T-helper 2 cell treated with Interferon-gamma antibody and Interleukin-4, amounts not matched to agents 5 μg/mL and 100 μg/mL, for 36 hours (primary cell): Measurements from ENCODE around the gene RGS16.
"Not testable (repeated sequence)": the region's sequence is repeated elsewhere in the genome, so short reads cannot be mapped to it uniquely, and the experiment has no call there.

ENCODE experiments used
- DNase-seq: peaks from one replicate; pipeline ENCODE4 v3.0.0; 2021; ENCODE audit warnings: low spot score
- H3K27ac Mint-ChIP-seq: one replicate; pipeline ENCODE4 v1.8.0; 2021; ENCODE audit warnings: mild to moderate bottlenecking, mixed read lengths
- H3K27me3 Mint-ChIP-seq: one replicate; pipeline ENCODE4 v1.8.0; 2021; ENCODE audit warnings: low read depth, mixed read lengths
- H3K36me3 Mint-ChIP-seq: one replicate; pipeline ENCODE4 v1.8.0; 2021; ENCODE audit warnings: low read depth, mixed read lengths
- H3K4me1 Mint-ChIP-seq: one replicate; pipeline ENCODE4 v1.8.0; 2021; ENCODE audit warnings: low read depth, mixed read lengths
- H3K4me3 Mint-ChIP-seq: one replicate; pipeline ENCODE4 v1.8.0; 2022; ENCODE audit warnings: mild to moderate bottlenecking, moderate library complexity, mixed read lengths
- H3K9me3 Mint-ChIP-seq: one replicate; pipeline ENCODE4 v1.8.0; 2021; ENCODE audit warnings: mixed read lengths

RGS16 gene

DNA sequence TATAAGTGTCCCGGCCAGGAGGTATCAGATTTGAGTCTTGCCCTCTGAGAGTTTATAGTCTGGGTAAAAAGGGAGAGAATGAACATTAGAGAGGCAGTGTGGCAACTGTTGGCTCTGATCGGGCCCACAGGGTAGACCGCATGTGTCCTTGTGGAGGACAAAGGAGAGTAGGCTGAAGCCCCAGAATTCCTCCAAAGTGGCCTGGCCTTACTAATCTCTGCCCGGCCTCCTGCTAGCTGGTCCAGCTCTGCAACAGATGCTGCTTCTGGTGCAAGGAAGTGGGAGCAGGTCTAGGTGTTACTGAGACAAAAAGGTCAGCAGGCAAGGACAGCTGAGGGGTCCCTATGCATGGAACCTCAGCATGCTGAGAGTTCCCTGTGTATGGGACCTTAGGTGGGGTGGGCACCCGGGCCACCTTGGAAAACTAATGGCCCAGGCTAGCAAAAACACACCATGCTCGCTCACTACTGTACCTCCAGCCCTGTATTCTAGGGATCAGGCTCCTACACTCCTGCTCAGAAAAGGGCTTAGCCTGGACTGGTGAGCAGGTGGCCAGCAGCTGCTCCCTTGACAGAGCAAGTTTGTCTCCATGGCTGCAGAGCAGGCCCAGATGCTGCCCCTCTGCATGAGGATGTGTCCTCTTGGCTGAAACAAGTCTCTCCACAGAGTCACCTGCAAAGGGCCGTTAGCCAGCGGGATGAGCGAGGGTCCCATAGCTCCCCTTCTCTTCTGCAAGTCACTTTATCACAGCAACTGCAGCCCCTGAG lies 30.3 kb upstream of the RGS16 start:
- DNase-seq = no peak
- Mint-ChIP-seq H3K4me1 (peaks cover 22% of the 10 kb centered on the region), H3K27me3 (peaks cover 19% of the 10 kb centered on the region), H3K9me3 (no peaks in the 10 kb centered on the region), H3K36me3 (no peaks in the 10 kb centered on the region), H3K4me3 (no peak overlapping the region), H3K27ac (no peak overlapping the region)

DNA sequence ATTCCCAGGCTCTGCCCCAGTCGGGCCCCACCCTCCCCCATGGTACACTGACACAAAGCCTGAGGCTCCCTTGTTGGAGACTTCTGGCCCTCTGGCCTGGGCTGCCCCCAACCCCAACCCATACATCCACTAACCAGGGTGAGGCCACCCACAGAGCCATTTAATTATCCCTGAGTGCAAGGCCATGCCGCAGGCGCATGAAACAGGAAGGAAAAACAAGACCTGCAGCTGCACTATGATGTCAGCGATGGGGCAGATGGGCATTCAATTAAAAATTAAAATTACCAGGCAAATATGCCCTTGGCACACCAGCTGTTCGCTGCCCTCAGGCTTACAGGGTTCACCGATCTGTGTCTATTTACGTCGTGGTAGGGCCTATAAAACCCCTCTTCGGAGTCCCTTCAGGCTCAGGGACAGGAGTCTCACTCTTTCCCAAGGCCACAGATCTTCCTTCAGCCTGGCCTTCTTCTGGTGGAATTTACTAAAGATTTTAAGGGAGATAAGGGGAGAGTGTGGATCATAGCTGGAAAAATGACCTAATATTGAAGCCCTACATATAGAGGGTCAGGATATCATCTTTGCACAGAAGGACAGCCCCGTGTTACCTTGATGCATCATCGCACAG lies 29.6 kb upstream of the RGS16 start:
- Mint-ChIP-seq H3K4me3 (no peak overlapping the region), H3K4me1 (peaks cover 30% of the 10 kb centered on the region)
- DNase-seq = no peak

GRCh38 chr1:182633031-182633430 lies 28.8 kb upstream of the RGS16 start:
- H3K9me3 Mint-ChIP-seq = no peaks in the 10 kb centered on the region
- H3K27me3 Mint-ChIP-seq = peaks cover 20% of the 10 kb centered on the region
- peaks cover 30% of the 10 kb centered on the region for H3K4me1 Mint-ChIP-seq
- H3K27ac Mint-ChIP-seq = no peak overlapping the region
- no peaks in the 10 kb centered on the region for H3K36me3 Mint-ChIP-seq
- no peak for DNase-seq
- H3K4me3 Mint-ChIP-seq = no peak overlapping the region

More for the DNA sequence above, 29.6 kb upstream of the RGS16 start:
- peaks cover 21% of the 10 kb centered on the region for H3K27me3 Mint-ChIP-seq
- no peak overlapping the region for H3K27ac Mint-ChIP-seq
- no peaks in the 10 kb centered on the region for H3K9me3 Mint-ChIP-seq
- no peaks in the 10 kb centered on the region for H3K36me3 Mint-ChIP-seq

DNA sequence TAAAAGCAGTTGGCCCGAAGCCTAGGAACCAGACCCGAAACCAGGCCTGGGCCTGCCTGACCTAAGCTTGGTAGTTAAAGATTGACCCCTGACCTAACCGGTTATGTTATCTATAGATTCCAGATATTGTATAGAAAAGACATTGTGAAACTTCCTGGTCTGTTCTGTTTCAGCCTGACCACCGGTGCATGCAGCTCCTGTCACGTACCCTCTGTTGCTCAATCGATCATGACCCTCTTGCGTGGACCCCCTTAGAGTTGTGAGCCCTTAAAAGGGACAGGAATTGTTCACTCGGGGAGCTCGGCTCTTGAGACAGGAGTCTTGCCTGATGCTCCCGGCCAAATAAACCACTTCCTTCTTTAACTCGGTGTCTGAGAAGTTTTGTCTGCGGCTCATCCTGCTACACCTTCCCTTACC lies 28.3 kb upstream of the RGS16 start:
- DNase-seq, H3K27ac Mint-ChIP-seq, H3K36me3 Mint-ChIP-seq, H3K9me3 Mint-ChIP-seq: not testable (repeated sequence)
- Mint-ChIP-seq H3K4me1 (peaks cover 30% of the 10 kb centered on the region), H3K4me3 (peak overlapping the region; percentile 32), H3K27me3 (peaks cover 15% of the 10 kb centered on the region)

DNA sequence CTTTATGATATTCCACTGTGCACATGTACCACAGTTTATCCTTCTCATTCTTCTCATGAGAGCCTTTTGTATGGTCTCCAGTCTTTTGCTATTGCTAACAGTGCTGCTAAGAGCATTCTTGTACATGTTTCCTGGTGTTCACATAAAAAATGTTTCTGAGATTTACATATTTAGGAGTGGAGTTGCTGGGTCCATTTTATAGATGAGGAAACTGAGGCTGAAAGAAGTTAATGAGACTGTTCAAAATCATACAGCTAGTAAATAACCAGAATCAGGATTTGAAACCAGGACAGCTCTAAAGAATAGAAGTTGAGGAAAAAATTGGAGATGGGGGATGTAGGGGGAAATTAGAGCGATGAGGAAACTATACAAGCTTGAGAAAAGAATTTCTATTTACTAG lies 27.8 kb upstream of the RGS16 start:
- Mint-ChIP-seq H3K27ac (no peak overlapping the region), H3K4me1 (peaks cover 32% of the 10 kb centered on the region), H3K36me3 (no peaks in the 10 kb centered on the region), H3K27me3 (peaks cover 17% of the 10 kb centered on the region), H3K9me3 (no peaks in the 10 kb centered on the region), H3K4me3 (no peak overlapping the region)
- no peak for DNase-seq

DNA sequence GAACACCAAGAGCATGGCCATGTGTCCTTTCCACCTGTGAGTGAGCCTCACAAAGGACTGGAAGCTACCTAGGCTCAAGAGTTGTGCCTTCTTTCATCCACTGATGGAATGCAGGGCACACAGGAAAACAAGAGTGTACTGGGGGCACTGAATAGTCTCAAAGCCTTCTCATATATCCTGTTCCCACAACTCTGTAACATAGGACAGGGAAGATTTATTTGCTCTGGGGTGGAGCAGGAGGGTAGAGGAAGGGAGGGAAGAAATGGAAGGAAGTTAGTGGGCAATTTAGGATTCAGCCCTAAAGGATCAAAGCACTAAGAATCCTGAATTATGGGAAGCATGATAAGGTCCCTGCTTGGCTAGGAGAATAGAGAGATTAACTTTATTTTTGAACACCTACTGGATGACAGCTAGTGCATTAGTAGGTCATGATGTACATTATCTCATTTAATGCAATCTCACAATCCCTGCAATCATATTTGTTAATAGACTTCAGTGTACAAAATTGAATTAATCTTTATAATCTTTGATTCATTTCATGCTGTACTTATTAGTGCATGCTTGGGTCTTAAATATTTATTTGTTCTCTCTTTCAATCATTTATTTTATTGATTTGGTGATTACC lies 27.0 kb upstream of the RGS16 start:
- Mint-ChIP-seq H3K4me1 (peaks cover 40% of the 10 kb centered on the region), H3K27me3 (peaks cover 20% of the 10 kb centered on the region), H3K4me3 (no peak overlapping the region), H3K9me3 (no peaks in the 10 kb centered on the region), H3K27ac (no peak overlapping the region), H3K36me3 (no peaks in the 10 kb centered on the region)
- no peak for DNase-seq

DNA sequence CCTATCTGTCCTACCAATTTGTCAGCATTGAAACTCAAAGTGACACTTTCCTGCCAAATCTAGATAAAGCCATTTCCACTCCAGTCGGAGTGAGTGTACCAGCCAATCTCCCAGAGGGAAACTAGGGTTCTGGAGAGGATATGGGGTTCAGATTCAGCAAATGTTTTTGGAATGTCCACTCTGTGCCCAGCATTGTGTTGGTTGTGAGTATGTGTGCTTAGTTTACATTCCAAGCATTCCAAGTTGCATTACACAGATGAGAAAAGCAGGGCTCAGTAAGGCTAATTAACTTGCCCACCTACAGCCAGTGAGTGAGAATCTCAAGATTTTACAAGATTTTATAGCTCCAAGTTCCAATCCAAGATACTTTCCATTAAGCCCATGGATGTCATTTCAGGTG lies 26.4 kb upstream of the RGS16 start:
- Mint-ChIP-seq H3K4me3 (peak overlapping the region; percentile 39), H3K27me3 (peaks cover 17% of the 10 kb centered on the region), H3K4me1 (peaks cover 44% of the 10 kb centered on the region), H3K9me3 (no peaks in the 10 kb centered on the region), H3K36me3 (no peaks in the 10 kb centered on the region), H3K27ac (no peak overlapping the region)
- no peak for DNase-seq

DNA sequence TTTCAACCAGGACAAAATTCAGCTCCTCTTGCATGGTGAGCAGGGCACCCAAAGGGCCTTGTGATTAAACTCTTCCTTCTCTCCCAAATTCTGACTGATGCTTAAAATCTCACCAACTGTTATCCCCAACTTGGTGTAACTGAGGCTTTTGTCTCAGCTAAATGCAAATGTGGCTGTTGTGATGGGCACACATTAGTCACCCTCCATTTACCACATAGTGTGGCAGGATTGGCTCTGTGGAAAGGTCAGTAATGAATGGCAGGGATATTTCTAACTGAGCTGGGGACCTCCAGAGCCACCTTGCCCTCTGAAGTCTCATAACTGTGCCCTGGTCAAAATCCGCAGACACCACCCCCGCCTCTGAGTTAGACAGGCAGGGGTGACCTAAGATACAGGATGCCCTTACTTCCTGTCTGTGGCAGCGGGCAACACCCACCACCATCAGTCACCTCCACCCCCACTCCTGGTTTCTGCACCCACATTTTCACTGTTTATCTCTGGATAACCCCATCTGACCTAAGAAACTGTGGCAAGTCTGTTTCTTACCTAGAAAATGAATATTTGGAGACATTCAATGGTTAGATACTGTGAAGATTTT lies 25.4 kb upstream of the RGS16 start:
- H3K9me3 Mint-ChIP-seq = no peaks in the 10 kb centered on the region
- no peak overlapping the region for H3K27ac Mint-ChIP-seq
- peak; percentile 86 for DNase-seq
- peaks cover 52% of the 10 kb centered on the region for H3K4me1 Mint-ChIP-seq
- peaks cover 17% of the 10 kb centered on the region for H3K27me3 Mint-ChIP-seq
- H3K4me3 Mint-ChIP-seq = peak overlapping the region; percentile 12
- H3K36me3 Mint-ChIP-seq = no peaks in the 10 kb centered on the region

DNA sequence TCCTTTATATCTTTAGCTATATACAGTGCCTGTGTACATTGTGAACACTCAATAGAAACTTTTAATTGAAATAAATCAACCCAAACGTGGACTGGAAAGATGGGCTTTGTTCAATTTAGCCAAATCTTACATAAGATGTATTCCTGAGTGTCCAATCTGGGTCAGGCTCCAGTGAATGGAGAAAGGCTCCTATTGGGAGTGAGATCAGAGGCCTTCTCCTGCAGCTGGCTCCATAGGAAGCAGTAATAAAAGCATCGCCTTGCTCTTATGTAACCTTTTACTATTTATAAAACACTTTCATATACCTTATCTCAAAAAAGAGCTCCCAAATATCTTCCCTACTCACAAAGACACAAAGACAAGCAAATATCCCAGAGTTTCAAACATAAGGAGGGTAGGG lies 24.9 kb upstream of the RGS16 start:
- Mint-ChIP-seq H3K4me1 (peaks cover 55% of the 10 kb centered on the region), H3K27ac (no peak overlapping the region), H3K36me3 (no peaks in the 10 kb centered on the region), H3K27me3 (peaks cover 15% of the 10 kb centered on the region), H3K9me3 (no peaks in the 10 kb centered on the region), H3K4me3 (no peak overlapping the region)
- no peak for DNase-seq

DNA sequence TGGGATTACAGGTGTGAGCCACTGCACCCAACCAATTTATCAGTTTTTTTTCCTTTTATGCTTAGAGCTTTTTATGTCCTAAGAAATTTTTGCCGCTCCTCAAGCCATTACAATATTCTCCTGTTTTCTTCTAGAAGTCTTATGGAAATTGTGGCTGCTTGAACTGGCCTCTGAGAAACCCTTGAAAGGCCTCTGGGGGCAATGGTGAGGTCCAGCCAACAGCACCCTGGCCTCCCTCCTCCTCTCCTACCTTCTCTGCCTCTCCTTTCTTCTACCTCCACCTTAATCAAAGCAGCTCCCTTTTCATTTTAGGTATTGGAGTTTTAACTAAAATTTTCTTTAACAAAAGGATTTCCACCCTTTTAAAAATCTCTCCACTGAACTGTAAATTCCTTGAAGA lies 24.5 kb upstream of the RGS16 start:
- DNase-seq = no peak
- Mint-ChIP-seq H3K27ac (no peak overlapping the region), H3K27me3 (peaks cover 14% of the 10 kb centered on the region), H3K4me1 (peaks cover 57% of the 10 kb centered on the region), H3K4me3 (no peak overlapping the region), H3K36me3 (no peaks in the 10 kb centered on the region), H3K9me3 (no peaks in the 10 kb centered on the region)

GRCh38 chr1:182627622-182628021 lies 23.4 kb upstream of the RGS16 start:
- peaks cover 60% of the 10 kb centered on the region for H3K4me1 Mint-ChIP-seq

DNA sequence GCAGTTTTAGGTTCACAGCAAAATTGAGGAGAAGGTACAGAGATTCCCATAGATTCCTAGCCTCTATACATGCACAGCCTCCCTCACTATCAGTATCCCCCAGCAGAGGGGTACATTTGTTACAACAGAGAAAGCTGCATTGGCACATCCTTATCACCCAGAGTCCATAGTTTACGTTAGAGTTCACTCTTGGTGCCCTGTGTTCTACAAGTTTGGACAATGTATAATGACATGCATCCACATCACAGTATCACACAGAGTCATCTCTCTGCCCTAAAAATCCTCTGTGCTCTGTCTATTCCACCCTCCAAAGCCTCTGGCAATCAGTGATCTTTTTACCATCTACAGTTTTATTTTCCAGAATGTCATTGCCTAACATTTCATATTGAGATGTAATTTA lies 22.3 kb upstream of the RGS16 start:
- Mint-ChIP-seq H3K36me3 (no peaks in the 10 kb centered on the region), H3K4me1 (peaks cover 53% of the 10 kb centered on the region), H3K4me3 (no peak overlapping the region), H3K27me3 (peaks cover 17% of the 10 kb centered on the region), H3K27ac (no peak overlapping the region), H3K9me3 (no peaks in the 10 kb centered on the region)
- DNase-seq = no peak

More at GRCh38 chr1:182627622-182628021, 23.4 kb upstream of the RGS16 start:
- no peak overlapping the region for H3K27ac Mint-ChIP-seq
- no peaks in the 10 kb centered on the region for H3K9me3 Mint-ChIP-seq
- peaks cover 17% of the 10 kb centered on the region for H3K27me3 Mint-ChIP-seq
- no peaks in the 10 kb centered on the region for H3K36me3 Mint-ChIP-seq
- DNase-seq = no peak
- no peak overlapping the region for H3K4me3 Mint-ChIP-seq

DNA sequence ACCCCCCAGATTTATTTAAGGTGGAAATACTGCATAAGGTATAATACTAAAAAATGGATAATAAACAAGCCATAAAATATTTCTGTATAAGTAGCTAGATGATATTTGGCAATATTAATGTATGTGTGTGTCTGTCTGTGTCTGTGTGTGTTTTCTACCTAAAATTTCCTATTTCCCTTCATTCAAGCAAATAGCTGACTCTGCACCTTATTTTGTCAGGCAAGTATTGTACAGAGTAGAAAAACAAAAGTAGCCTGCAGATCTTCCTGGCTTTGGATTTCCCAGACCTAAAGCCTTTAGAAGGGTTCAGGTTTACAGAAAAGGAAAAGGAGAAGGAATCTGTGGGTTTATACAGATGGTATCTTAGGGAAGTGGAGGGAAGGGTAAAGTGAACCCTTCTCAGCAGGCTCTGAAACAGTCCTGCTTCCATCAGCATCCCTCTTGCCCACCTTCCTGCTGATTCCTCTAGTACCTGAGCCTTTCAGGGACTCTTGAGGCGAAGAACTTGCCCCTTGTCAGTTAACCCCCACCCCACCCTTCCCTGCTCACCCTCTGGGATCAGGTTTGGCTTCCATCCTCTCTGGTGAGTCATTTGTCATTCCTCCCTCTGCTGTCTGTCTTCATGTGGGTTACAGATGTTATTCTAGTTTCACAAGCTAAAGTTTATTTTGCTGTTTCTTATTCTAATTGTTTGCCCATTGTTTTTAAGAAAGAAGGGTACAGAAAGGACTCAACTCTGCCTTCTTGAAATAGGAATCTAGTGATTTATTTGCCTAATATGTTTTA lies 21.7 kb upstream of the RGS16 start:
- H3K36me3 Mint-ChIP-seq = no peaks in the 10 kb centered on the region
- no peak overlapping the region for H3K27ac Mint-ChIP-seq
- no peak overlapping the region for H3K4me3 Mint-ChIP-seq
- peaks cover 51% of the 10 kb centered on the region for H3K4me1 Mint-ChIP-seq
- peaks cover 14% of the 10 kb centered on the region for H3K27me3 Mint-ChIP-seq
- no peak for DNase-seq
- H3K9me3 Mint-ChIP-seq = peaks cover 5% of the 10 kb centered on the region
